Stimulated activated CD8-positive, alpha-beta memory T cell treated with anti-CD3 and anti-CD28 coated beads, Interleukin-7, amount 100 ng/mL, for 48 hours (primary cell): ENCODE results near the gene GRK7.
A peak's percentile ranks its signal among the peaks of the same experiment; 100 is the strongest.

Experiments
- DNase-seq, 2 donors: peaks; one replicate each; pipeline ENCODE4 v3.0.0-alpha.2; 2020; ENCODE audit warnings: low read depth in 1 of 2; ENCODE audit errors: extremely low read depth in 1 of 2

The GRK7 gene

GRCh38 chr3:141763088-141763750 lies at the start of gene GRK7:
TSS of gene GRK7 (plus strand) at chr3:141763408. CDS start at chr3:141778285, 14,877 bp downstream.
- no peak for DNase-seq

- DNase-seq: no peak
Measured at GRCh38 chr3:141714671-141715070, 48.5 kb upstream of the GRK7 start.

DNA sequence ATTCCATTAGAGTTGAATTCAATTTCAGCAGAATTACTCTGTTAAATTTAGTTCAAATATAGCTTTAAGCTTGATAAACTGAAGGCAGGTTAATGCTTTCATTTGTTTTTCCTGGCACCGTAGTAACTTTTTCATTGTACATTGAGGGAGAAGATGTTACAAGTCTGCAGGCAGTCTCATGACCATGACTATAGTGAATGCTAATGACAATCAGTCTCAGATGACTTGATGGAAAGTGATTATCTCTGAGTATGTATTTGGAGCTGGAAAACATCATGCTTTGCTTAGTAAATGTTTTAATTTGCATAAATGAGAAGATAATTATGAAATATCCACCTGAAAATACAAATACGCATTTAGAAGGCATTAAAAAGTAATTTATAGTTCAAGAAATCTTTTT lies 41.1 kb upstream of the GRK7 start:
- DNase-seq: no peak

DNA sequence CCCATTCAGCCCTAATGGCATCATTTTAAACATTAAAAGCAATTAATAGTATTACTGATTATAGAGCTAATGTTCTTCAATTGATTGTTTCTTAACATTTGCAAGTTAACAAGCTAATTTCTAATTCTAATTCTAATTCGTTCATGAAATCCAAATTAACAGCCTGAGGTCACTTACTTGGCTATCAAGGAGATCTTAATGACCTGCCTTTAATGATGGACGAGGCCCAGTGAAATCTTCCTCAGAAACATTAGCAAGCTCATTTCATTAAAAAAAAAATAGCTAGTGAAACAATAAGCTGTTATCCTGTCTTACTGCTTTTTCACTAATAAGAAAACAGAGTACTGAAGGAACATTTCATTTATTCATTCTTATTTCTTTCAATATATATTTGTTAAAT lies 40.6 kb upstream of the GRK7 start:
- no peak for DNase-seq

GRCh38 chr3:141723255-141723654 lies 40.0 kb upstream of the GRK7 start:
- DNase-seq: no peak

- no peak for DNase-seq
Measured at GRCh38 chr3:141724186-141724585, 39.0 kb upstream of the GRK7 start.

DNA sequence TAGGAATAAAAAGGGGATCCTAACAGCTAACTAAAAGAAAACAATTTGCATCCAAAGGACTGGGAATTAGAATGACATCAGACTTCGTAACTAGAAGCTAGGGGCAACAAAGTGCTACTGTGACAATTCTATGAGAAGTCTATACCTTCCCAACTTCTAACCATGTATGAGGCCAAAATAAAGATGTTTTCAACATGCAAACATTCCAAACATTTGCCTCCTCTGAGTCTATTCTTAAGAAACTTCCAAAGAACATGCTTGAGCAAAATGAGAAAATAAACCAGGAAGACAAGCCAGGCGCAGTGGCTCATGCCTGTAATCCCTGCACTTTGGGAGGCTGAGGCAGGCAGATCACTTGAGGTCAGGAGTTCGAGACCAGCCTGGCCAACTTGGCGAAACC lies 38.2 kb upstream of the GRK7 start:
- DNase-seq: no peak

DNA sequence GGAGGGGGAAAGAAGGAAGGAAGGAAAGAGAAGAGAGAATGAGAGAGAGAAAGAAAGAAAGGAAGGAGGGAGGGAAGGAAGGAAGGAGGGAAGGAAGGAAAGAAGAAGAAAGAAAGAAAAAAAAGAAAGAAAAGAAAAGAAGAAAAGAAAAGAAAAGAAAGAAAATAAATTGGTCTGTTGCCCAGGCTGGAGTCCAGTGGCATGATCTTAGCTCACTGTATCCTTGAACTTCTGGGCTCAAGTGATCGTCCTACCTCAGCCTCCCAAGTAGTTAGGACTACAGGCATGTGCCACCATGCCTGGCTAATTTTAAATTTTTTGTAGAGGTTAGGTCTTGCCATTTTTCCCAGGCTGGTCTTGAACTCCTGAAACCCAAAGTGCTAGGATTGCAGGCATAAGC lies 36.7 kb upstream of the GRK7 start:
- DNase-seq: no peak

DNA sequence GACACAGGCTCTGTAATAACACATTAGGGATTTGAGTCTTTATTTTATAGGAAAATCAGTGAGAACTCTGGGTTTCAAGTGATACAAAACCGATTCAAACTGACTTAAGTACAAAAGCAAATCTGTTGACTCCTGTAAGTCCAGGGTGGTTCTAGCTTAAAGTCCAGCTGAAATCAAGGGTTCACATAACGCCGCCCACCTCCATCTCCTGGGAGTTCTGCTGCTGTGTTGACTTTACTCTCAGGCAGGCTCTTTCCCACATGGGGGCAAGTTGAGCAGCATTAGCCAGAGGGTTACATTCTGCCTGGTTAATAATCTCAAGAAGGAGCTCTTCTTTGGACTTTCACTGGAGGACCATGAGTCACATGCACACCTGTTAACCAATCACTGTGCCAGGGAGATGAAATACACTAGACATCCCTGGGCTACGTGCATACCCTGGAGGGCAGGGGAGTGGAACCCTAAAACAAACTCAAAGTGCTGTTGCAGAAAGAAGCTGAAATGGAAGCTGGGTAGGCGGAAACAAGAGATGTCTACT lies 34.8 kb upstream of the GRK7 start:
- no peak for DNase-seq

- DNase-seq: no peak
Measured at GRCh38 chr3:141729240-141729639, 34.0 kb upstream of the GRK7 start.

- DNase-seq: no peak
Measured at GRCh38 chr3:141735176-141735575, 28.0 kb upstream of the GRK7 start.

DNA sequence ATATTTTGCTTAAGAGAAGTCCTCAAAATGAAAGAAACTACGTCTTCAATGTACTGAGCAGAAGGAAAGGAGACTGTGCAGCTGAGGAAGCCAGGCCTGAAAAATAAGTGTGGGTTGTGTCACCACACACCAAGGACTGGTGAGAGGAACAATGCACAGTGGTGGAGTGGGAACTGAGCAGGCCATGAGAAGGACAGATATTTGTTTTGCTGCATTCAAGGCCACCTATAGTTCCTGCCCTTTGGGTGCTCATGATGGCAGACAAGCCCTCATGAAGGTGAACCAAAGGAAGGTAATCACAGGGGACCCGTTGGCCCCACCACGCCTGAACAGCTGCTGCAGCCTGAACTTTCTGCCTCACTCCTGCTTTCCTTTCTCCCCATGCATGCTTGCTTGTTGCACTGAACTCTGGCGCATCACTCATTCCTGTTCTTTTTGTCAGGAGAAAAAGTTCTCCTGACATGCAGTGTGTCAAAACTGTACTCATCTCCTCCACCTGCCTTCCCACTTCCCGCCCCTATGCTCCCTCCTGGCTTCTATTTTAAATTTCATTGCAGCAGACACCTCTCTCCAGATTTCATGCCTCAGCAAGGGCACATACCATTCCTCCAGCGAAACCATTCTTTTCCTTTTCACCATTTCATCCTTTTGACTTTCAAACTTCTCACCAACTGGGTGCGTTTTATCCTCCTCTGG lies 27.3 kb upstream of the GRK7 start:
- no peak for DNase-seq

DNA sequence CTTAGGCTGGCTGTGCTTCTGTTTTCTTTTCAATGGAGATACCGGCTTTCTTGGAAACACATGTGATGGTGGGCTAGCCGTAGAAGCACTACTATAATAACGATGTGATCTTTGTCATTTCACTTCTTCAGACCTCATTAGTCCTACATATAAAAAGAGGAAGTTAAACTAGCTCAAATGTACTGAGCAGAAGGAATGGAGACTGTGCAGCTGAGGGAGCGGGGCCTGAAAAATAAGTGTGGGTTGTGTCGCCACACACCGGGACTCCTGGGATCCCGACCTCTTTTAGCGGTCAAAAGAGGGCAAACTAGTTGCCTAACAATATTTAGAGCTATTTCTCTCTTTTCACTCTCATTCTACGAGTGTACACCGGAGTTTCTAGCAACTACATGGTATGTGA lies 26.1 kb upstream of the GRK7 start:
- DNase-seq: no peak

DNA sequence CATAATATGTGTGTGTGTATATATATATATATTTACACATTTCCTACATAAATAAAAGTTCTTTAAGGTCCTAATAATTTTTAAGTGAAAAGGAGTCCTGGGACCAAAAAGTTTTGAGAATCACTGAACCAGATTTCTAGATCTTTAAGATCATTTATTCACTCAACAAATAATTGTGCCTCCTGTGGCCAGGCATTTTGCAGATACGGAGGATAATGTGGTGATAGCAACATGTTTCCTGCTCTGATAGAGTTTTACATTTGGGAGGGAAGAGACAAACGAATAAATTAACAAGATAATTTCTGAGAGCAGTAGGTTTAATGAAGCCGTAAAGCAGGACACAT lies 25.6 kb upstream of the GRK7 start:
- no peak for DNase-seq

DNA sequence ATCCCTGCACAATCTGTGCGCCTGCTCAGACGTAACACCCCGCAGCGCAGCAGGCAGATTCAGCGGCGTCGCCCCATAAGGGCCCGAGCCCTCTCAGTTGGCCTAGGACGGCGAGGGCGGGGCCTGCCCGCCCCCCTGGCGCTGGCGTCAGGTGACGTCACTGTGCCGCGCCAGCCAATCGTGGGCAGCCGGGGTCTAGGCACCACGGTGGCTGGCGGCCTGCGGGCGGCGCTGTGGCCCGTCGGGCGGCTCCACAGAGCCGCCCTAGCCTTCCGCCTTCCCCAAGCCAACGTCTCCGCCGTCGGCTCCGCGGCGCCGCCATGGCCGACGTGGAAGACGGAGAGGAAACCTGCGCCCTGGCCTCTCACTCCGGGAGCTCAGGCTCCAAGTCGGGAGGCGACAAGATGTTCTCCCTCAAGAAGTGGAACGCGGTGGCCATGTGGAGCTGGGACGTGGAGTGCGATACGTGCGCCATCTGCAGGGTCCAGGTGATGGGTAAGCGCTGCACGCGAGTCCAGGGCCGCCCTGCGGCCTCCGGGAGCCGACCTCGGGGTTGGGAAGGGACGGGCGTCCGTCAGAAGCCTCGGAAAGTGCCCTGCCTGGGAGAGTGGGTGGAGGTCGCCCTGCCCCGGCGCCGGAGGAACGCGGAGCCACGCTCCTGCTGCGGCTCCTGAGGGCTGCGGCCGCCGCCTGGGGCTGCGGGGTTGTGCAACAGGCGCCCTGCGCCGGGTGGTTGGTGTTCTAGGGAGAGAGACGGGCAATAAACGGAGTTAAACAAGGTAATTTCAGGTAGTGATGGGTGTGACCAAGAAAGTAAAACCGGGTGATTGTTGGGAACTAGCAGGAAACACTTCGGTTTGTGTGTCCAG lies 25.0 kb upstream of the GRK7 start, which contains the start of gene RNF7:
RNF7 (plus strand) TSS at position 277 of the 869 bp plus-strand sequence; CDS start at position 321, 44 bp downstream.
- DNase-seq: peak; percentile 92 to 96

GRCh38 chr3:141738891-141739363 lies 24.3 kb upstream of the GRK7 start:
- peak in 1 of 2 donors; percentile 3 for DNase-seq

GRCh38 chr3:141739731-141740130 lies 23.5 kb upstream of the GRK7 start:
- no peak for DNase-seq

- no peak for DNase-seq
Measured at GRCh38 chr3:141740349-141740748, 22.9 kb upstream of the GRK7 start.

GRCh38 chr3:141743305-141743704 lies 19.9 kb upstream of the GRK7 start:
- DNase-seq: no peak

GRCh38 chr3:141746962-141747361 lies 16.2 kb upstream of the GRK7 start:
- DNase-seq: no peak

DNA sequence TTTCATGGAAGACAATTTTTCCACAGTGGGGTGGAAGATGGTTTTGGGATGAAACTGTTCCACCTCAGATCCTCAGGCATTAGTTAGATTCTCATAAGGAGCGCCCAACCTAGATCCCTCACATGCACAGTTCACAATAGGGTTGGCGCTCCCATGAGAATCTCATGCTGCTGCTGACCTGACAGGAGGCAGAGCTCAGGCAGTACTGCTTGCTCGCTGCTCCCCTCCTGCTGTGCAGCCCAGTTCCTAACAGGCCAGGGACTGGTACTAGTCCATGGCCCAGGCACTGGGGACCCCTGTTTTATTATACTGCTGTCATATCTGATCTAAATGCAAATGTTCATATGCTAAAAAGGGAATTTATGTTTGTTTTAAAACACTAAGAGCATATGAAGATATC lies 9.8 kb upstream of the GRK7 start:
- no peak for DNase-seq
